Breast epithelium (tissue), 3 donors: ENCODE measurements around the gene NUP43.
"Not testable (repeated sequence)": the region's sequence is repeated elsewhere in the genome, so short reads cannot be mapped to it uniquely, and the experiment has no call there.

Experiments used
- CTCF ChIP-seq, 3 donors: fragments of 450-650 bp; IDR thresholded peaks; one replicate each; pipeline ENCODE4 v1.5.1; 2016 to 2017; ENCODE audit warnings: antibody characterized with exemption in 3 of 3, mild to moderate bottlenecking in 3 of 3, moderate library complexity in 3 of 3
- POLR2A ChIP-seq: fragments of 450-650 bp; IDR thresholded peaks from one replicate; pipeline ENCODE4 v1.6.1; 2016; ENCODE audit warnings: antibody characterized with exemption, mild to moderate bottlenecking, moderate library complexity

GRCh38 chr6:149745252-149745651 is 1.1 kb downstream of the NUP43 start:
- TF ChIP-seq CTCF (IDR thresholded peaks at IDR 0.05); POLR2A: not testable (repeated sequence)
